ENCODE results near the gene DLG3.

DNA sequence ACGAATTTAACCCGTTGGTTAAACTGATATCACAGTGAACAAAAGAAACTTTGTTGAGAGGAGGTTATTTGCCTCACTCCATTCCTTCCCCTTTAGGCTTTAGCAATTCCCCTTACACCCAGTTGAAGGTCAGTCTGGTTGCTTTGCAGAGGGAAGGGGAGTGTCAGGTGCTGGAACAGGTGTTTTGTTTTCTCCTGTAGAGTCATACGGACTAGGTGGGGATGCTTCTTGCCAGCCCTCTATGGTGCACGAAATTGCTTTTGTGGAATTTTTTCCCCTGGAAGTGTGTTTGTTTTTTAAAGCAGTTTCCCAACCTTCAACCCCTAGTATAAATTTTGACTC lies 33.1 kb downstream of the DLG3 start:
- TF ChIP-seq POLR2AphosphoS5 (IDR thresholded peaks at IDR 0.05; ENCODE audit: low read depth, low read length) (no peak), NRF1 (IDR thresholded peaks at IDR 0.05; ENCODE audit: low read depth, low read length) (no peak), SIN3A (conservative IDR thresholded peaks at IDR 0.05 in 1 of 2, IDR thresholded peaks at IDR 0.05 in 1 of 2; ENCODE audit: low read depth in 1 of 2, low read length in 2 of 2) (no peak), GTF2F1 (IDR thresholded peaks at IDR 0.05; ENCODE audit: borderline replicate concordance, low read depth, low read length) (no peak), RAD21 (IDR thresholded peaks at IDR 0.05 in 1 of 2, conservative IDR thresholded peaks at IDR 0.05 in 1 of 2; ENCODE audit: low read depth in 2 of 2, low read length in 2 of 2) (no peak), EP300 (IDR thresholded peaks at IDR 0.05; ENCODE audit: borderline replicate concordance in 1 of 2, low read depth in 2 of 2, low read length in 2 of 2) (no peak), MAFK (IDR thresholded peaks at IDR 0.05; ENCODE audit: low read depth, low read length) (no peak), SIRT6 (IDR thresholded peaks at IDR 0.05; ENCODE audit: low read length) (no peak), POLR2A (IDR thresholded peaks at IDR 0.05; ENCODE audit: control extremely low read depth in 1 of 2, low read depth in 2 of 2, low read length in 2 of 2) (no peak)
- TF ChIP-seq, protein P1, sequence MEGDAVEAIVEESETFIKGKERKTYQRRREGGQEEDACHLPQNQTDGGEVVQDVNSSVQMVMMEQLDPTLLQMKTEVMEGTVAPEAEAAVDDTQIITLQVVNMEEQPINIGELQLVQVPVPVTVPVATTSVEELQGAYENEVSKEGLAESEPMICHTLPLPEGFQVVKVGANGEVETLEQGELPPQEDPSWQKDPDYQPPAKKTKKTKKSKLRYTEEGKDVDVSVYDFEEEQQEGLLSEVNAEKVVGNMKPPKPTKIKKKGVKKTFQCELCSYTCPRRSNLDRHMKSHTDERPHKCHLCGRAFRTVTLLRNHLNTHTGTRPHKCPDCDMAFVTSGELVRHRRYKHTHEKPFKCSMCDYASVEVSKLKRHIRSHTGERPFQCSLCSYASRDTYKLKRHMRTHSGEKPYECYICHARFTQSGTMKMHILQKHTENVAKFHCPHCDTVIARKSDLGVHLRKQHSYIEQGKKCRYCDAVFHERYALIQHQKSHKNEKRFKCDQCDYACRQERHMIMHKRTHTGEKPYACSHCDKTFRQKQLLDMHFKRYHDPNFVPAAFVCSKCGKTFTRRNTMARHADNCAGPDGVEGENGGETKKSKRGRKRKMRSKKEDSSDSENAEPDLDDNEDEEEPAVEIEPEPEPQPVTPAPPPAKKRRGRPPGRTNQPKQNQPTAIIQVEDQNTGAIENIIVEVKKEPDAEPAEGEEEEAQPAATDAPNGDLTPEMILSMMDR (IDR thresholded peaks at IDR 0.05; ENCODE audit: control extremely low read depth in 1 of 3, insufficient read depth in 1 of 3, low read depth in 1 of 3, low read length in 3 of 3) = no peak
- TF ChIP-seq, protein P2, sequence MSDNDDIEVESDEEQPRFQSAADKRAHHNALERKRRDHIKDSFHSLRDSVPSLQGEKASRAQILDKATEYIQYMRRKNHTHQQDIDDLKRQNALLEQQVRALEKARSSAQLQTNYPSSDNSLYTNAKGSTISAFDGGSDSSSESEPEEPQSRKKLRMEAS (IDR thresholded peaks at IDR 0.05) = no peak
